Activated naive CD4-positive, alpha-beta T cell treated with anti-CD3 and anti-CD28 coated beads for 36 hours (primary cell): ENCODE data around the gene BTBD9. TPM values are rescaled to one million over a fixed set of nuclear protein-coding genes. Genes with fewer than 3 reads are reported as not detected.

ENCODE experiments used
- CTCF ChIA-PET: fragments of 350-600 bp; sonication (Branson Sonifier 250); formaldehyde crosslinking; loops from one replicate; lab custom pipeline; 2021; ENCODE audit warnings: antibody characterized with exemption; lab: Charles Lee
- DNase-seq: peaks from one replicate; pipeline ENCODE4 v3.0.0-alpha.2; 2020
- H3K27ac Mint-ChIP-seq: one replicate; pipeline ENCODE4 v1.8.0; 2021; ENCODE audit warnings: mild to moderate bottlenecking, mixed read lengths
- H3K27me3 Mint-ChIP-seq: one replicate; pipeline ENCODE4 v1.8.0; 2021; ENCODE audit warnings: low read depth, mixed read lengths
- H3K36me3 Mint-ChIP-seq: one replicate; pipeline ENCODE4 v1.8.0; 2021; ENCODE audit warnings: low read depth, mixed read lengths
- H3K4me1 Mint-ChIP-seq: one replicate; pipeline ENCODE4 v1.8.0; 2021; ENCODE audit warnings: low read depth, mixed read lengths
- H3K4me3 Mint-ChIP-seq: one replicate; pipeline ENCODE4 v1.8.0; 2021; ENCODE audit warnings: mild to moderate bottlenecking, moderate library complexity, mixed read lengths
- H3K9me3 Mint-ChIP-seq: one replicate; pipeline ENCODE4 v1.8.0; 2021; ENCODE audit warnings: mixed read lengths
- intact Hi-C: fragments of 100-400 bp; cut with micrococcal nuclease; formaldehyde crosslinking; loops from one replicate; pipeline ENCODE4 v1.15.1; 2023
- total RNA-seq, 2 experiments: library from RNA; stranded (reverse); gene quantifications; one replicate each; pipeline ENCODE4 v1.2.3, GENCODE V29; 2021

BTBD9 gene
- total RNA-seq, 2 experiments from 2014 or later, result 9.5 to 11.1 TPM

GRCh38 chr6:38193051-38193450 lies 446.7 kb downstream of the BTBD9 start:
- no peak for DNase-seq
- H3K4me3 Mint-ChIP-seq, result no peak overlapping the region
- no peaks in the 10 kb centered on the region for H3K4me1 Mint-ChIP-seq
- intact Hi-C loops, result no loop called here
- H3K9me3 Mint-ChIP-seq, result no peaks in the 10 kb centered on the region
- CTCF ChIA-PET, result interaction anchor here (0.6 kb wide), 1 partner anchor 357 kb away, joined by 4 read pairs; no protein-coding TSS in a partner anchor
- no peaks in the 10 kb centered on the region for H3K27me3 Mint-ChIP-seq
- H3K36me3 Mint-ChIP-seq, result no peaks in the 10 kb centered on the region
- H3K27ac Mint-ChIP-seq, result no peak overlapping the region

- Mint-ChIP-seq H3K36me3 (no peaks in the 10 kb centered on the region), H3K9me3 (no peaks in the 10 kb centered on the region), H3K27ac (no peak overlapping the region), H3K27me3 (no peaks in the 10 kb centered on the region), H3K4me3 (no peak overlapping the region), H3K4me1 (no peaks in the 10 kb centered on the region)
- CTCF ChIA-PET, result interaction anchor here (0.6 kb wide), 1 partner anchor 357 kb away, joined by 4 read pairs; no protein-coding TSS in a partner anchor
- intact Hi-C loops, result no loop called here
- no peak for DNase-seq
Observed at GRCh38 chr6:38192487-38192886, 447.2 kb downstream of the BTBD9 start.

GRCh38 chr6:38192011-38192410 lies 447.7 kb downstream of the BTBD9 start:
- DNase-seq, result no peak
- Mint-ChIP-seq H3K4me1 (no peaks in the 10 kb centered on the region), H3K27ac (no peak overlapping the region), H3K27me3 (no peaks in the 10 kb centered on the region), H3K4me3 (no peak overlapping the region), H3K36me3 (no peaks in the 10 kb centered on the region), H3K9me3 (no peaks in the 10 kb centered on the region)
- CTCF ChIA-PET, result no interaction called here
- intact Hi-C loops, result no loop called here

DNA sequence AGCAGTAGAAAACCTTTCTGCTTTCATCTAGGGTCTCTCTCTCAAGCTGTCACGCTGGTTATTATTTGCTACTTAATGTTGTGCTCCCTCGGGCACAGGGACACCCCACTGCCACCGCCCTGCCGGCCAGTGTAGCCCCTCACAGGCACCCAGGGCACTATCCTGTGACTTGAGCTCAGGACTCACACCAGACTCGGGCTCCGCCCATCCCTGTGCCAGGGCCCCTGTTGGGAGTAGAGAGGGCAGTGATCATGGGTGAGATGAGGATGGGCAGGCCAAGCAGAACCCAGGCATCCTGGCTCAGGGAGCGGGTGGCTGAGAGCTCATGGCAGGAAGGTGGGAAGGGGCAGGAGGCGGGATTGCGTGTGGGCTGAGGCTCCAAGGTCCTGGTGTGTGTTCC lies 448.3 kb downstream of the BTBD9 start:
- intact Hi-C loops, result no loop called here
- Mint-ChIP-seq H3K4me3 (no peak overlapping the region), H3K27ac (no peak overlapping the region), H3K27me3 (no peaks in the 10 kb centered on the region), H3K9me3 (no peaks in the 10 kb centered on the region), H3K36me3 (no peaks in the 10 kb centered on the region), H3K4me1 (no peaks in the 10 kb centered on the region)
- CTCF ChIA-PET, result no interaction called here
- no peak for DNase-seq

GRCh38 chr6:38188677-38189335 lies 450.9 kb downstream of the BTBD9 start:
- no peak overlapping the region for H3K4me3 Mint-ChIP-seq
- DNase-seq, result no peak
- no peaks in the 10 kb centered on the region for H3K27me3 Mint-ChIP-seq
- H3K36me3 Mint-ChIP-seq, result peaks cover 2% of the 10 kb centered on the region
- no peak overlapping the region for H3K27ac Mint-ChIP-seq
- no peaks in the 10 kb centered on the region for H3K9me3 Mint-ChIP-seq
- CTCF ChIA-PET, result no interaction called here
- intact Hi-C loops, result no loop called here
- H3K4me1 Mint-ChIP-seq, result no peaks in the 10 kb centered on the region

DNA sequence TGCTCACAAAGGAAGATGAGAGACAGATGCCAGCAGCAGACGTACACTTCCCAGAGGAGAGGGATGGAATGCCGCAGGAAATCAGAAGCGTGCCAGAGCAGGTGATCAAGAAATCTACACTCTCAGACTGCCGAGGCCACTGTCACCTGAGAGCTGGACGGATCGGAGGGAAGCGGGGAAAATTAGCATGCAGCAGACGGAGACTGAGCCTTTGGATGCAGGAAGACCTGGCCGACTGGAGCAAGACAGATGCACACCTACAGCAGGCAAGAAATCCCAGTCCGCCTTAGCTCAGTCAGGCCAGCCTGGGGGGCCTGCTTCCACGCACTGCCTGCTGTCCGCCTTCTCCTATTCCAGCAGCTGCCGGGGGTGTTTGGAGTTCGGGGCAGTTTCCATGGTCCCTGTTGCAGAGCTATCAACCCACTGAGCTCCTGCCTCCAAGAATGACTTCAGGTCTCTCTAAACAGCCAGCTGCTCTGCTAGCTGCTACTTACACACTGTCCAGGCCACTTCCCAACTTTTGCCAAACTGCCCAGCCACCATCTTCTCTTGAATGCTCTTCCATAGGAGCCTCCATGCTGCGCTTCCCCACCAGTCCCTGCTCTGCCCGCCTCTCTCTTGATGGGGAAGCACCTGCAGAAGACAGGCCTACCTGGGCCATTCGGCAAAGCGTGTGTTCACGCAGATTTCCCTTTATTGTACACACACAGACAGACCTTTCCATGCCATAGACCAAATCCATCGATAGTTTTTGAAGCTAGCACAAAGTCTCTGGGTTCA lies 451.7 kb downstream of the BTBD9 start:
- H3K27me3 Mint-ChIP-seq, result no peaks in the 10 kb centered on the region
- intact Hi-C loops, result no loop called here
- no peaks in the 10 kb centered on the region for H3K4me1 Mint-ChIP-seq
- DNase-seq, result no peak
- H3K36me3 Mint-ChIP-seq, result peaks cover 2% of the 10 kb centered on the region
- H3K27ac Mint-ChIP-seq, result no peak overlapping the region
- H3K4me3 Mint-ChIP-seq, result no peak overlapping the region
- CTCF ChIA-PET, result interaction anchor here (0.6 kb wide), 1 partner anchor 381 kb away, joined by 3 read pairs; no protein-coding TSS in a partner anchor
- H3K9me3 Mint-ChIP-seq, result no peaks in the 10 kb centered on the region

DNA sequence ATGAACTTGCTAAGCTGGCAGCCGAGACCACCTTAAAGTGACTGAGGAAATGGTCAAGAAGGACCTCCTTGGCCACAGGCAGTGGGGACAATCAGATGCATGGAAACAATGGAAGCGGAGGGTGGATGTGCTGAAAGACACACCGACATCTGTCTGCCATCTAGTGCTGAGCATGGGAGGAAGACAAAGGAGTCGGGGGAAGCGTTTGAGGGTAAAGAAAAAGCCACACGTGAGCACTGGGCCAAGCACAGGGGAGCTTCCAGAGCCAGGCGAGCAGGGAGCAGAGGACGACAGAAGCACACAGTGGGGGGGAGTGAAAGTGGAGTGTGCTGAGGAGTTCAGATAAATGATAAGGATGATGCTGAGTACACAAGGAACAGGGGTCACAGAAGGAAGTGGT lies 452.4 kb downstream of the BTBD9 start:
- Mint-ChIP-seq H3K27me3 (no peaks in the 10 kb centered on the region), H3K36me3 (peaks cover 2% of the 10 kb centered on the region), H3K4me3 (no peak overlapping the region), H3K9me3 (no peaks in the 10 kb centered on the region), H3K4me1 (no peaks in the 10 kb centered on the region), H3K27ac (no peak overlapping the region)
- intact Hi-C loops, result no loop called here
- CTCF ChIA-PET, result interaction anchor here (0.6 kb wide), 1 partner anchor 382 kb away, joined by 3 read pairs; no protein-coding TSS in a partner anchor
- no peak for DNase-seq

- peaks cover 2% of the 10 kb centered on the region for H3K36me3 Mint-ChIP-seq
Observed at GRCh38 chr6:38185752-38186151, 454.0 kb downstream of the BTBD9 start.

GRCh38 chr6:38185244-38185643 lies 454.5 kb downstream of the BTBD9 start:
- Mint-ChIP-seq H3K4me3 (no peak overlapping the region), H3K36me3 (peaks cover 2% of the 10 kb centered on the region), H3K27ac (no peak overlapping the region), H3K4me1 (no peaks in the 10 kb centered on the region), H3K9me3 (no peaks in the 10 kb centered on the region), H3K27me3 (no peaks in the 10 kb centered on the region)
- intact Hi-C loops, result no loop called here
- no peak for DNase-seq
- CTCF ChIA-PET, result no interaction called here

More at GRCh38 chr6:38185752-38186151, 454.0 kb downstream of the BTBD9 start:
- Mint-ChIP-seq H3K27ac (no peak overlapping the region), H3K9me3 (no peaks in the 10 kb centered on the region), H3K4me1 (no peaks in the 10 kb centered on the region), H3K27me3 (no peaks in the 10 kb centered on the region), H3K4me3 (no peak overlapping the region)
- CTCF ChIA-PET, result no interaction called here
- DNase-seq, result no peak
- intact Hi-C loops, result no loop called here

GRCh38 chr6:38184585-38185080 lies 455.1 kb downstream of the BTBD9 start:
- no peak overlapping the region for H3K4me3 Mint-ChIP-seq

GRCh38 chr6:38183856-38184584 lies 455.7 kb downstream of the BTBD9 start:
- no peaks in the 10 kb centered on the region for H3K4me1 Mint-ChIP-seq
- H3K27ac Mint-ChIP-seq, result no peak overlapping the region
- H3K4me3 Mint-ChIP-seq, result no peak overlapping the region
- H3K36me3 Mint-ChIP-seq, result peaks cover 2% of the 10 kb centered on the region
- DNase-seq, result no peak
- CTCF ChIA-PET, result interaction anchor here (0.6 kb wide), 1 partner anchor 13 kb away, joined by 3 read pairs; no protein-coding TSS in a partner anchor
- intact Hi-C loops, result no loop called here
- no peaks in the 10 kb centered on the region for H3K27me3 Mint-ChIP-seq
- H3K9me3 Mint-ChIP-seq, result no peaks in the 10 kb centered on the region

More at GRCh38 chr6:38184585-38185080, 455.1 kb downstream of the BTBD9 start:
- H3K36me3 Mint-ChIP-seq, result peaks cover 2% of the 10 kb centered on the region
- CTCF ChIA-PET, result no interaction called here
- no peaks in the 10 kb centered on the region for H3K9me3 Mint-ChIP-seq
- no peak overlapping the region for H3K27ac Mint-ChIP-seq
- no peaks in the 10 kb centered on the region for H3K27me3 Mint-ChIP-seq
- no peaks in the 10 kb centered on the region for H3K4me1 Mint-ChIP-seq
- intact Hi-C loops, result no loop called here
- DNase-seq, result no peak

GRCh38 chr6:38182426-38182825 lies 457.3 kb downstream of the BTBD9 start:
- H3K4me3 Mint-ChIP-seq, result no peak overlapping the region
- H3K27me3 Mint-ChIP-seq, result no peaks in the 10 kb centered on the region
- H3K4me1 Mint-ChIP-seq, result no peaks in the 10 kb centered on the region
- CTCF ChIA-PET, result no interaction called here
- peaks cover 2% of the 10 kb centered on the region for H3K36me3 Mint-ChIP-seq
- intact Hi-C loops, result no loop called here
- no peak overlapping the region for H3K27ac Mint-ChIP-seq
- DNase-seq, result no peak
- H3K9me3 Mint-ChIP-seq, result no peaks in the 10 kb centered on the region
